Stomach (tissue), 9 donors: Measurements from ENCODE around the gene CD247. TPM values are rescaled to one million over a fixed set of nuclear protein-coding genes. Genes with fewer than 3 reads are reported as not detected.

ENCODE experiments used
- DNase-seq, 2 donors: peaks; one replicate each; pipeline versions ENCODE4 v3.0.0 to v3.0.0-alpha.2; 2013 to 2019
- H3K27ac ChIP-seq, 5 donors: fragments of 200-600 bp in 4 of 5; sonication (generic) in 4 of 5; one replicate each; pipeline ENCODE4 v1.5.1; 2013 to 2019; ENCODE audit warnings: mild to moderate bottlenecking in 1 of 5, moderate library complexity in 1 of 5
- H3K27me3 ChIP-seq, 3 donors: fragments of 200-600 bp; sonication (generic); one replicate each; pipeline ENCODE4 v1.5.1; 2017 to 2019; ENCODE audit warnings: mixed run types in 1 of 3
- H3K36me3 ChIP-seq, 4 donors: fragments of 200-600 bp; sonication (generic); 1 replicate in 3 of 4; 2 replicates in 1 of 4; pipeline ENCODE4 v1.5.1; 2016 to 2019
- H3K4me1 ChIP-seq, 4 donors: fragments of 200-600 bp; sonication (generic); one replicate each; pipeline ENCODE4 v1.5.1; 2016 to 2019
- H3K4me3 ChIP-seq, 4 donors: fragments of 200-600 bp; sonication (generic) in 3 of 4; one replicate each; pipeline ENCODE4 v1.5.1; 2016 to 2019; ENCODE audit warnings: mild to moderate bottlenecking in 1 of 4
- H3K9me3 ChIP-seq, 4 donors: fragments of 200-600 bp; sonication (generic); one replicate each; pipeline ENCODE4 v1.5.1; 2016 to 2019
- CTCF ChIP-seq, 7 experiments: fragments of 450-650 bp in 4 of 7; fragments of 200-600 bp in 3 of 7; sonication (generic) in 3 of 7; IDR thresholded peaks; one replicate each; pipeline ENCODE4 v1.5.1; 2016 to 2019; ENCODE audit warnings: antibody characterized with exemption in 7 of 7, control low read depth in 2 of 7, mild to moderate bottlenecking in 1 of 7
- EP300 ChIP-seq: sonication (generic); formaldehyde crosslinking; IDR thresholded peaks from one replicate; pipeline ENCODE4 v1.6.1; 2017; ENCODE audit warnings: antibody characterized with exemption
- POLR2A ChIP-seq, 4 donors: fragments of 450-650 bp; IDR thresholded peaks; one replicate each; pipeline ENCODE4 v1.6.1; 2016; ENCODE audit warnings: antibody characterized with exemption in 4 of 4, control low read depth in 2 of 4, mild to moderate bottlenecking in 1 of 4, moderate library complexity in 1 of 4
- POLR2AphosphoS5 ChIP-seq, 3 donors: sonication (generic); formaldehyde crosslinking; IDR thresholded peaks; one replicate each; pipeline ENCODE4 v1.6.1; 2016; ENCODE audit warnings: antibody characterized with exemption in 3 of 3
- WGBS, 5 donors: extraction: QIAGEN DNeasy Blood & Tissue Kit in 3 of 5; methylation state at CpG; one replicate each; pipeline versions ENCODE4 v1.1.5 to v1.1.7; 2013 to 2018; 5-methylcytosine and 5-hydroxymethylcytosine counted together
- intact Hi-C: fragments of 100-400 bp; cut with DNase I; formaldehyde crosslinking; loops from one replicate; pipeline ENCODE4 v1.15.1; 2023; ENCODE audit warnings: low total_unique reads
- polyA plus RNA-seq, 3 donors: library from polyadenylated mRNA; stranded (reverse); fragments of 200-250 nt; gene quantifications; one replicate each; pipeline ENCODE4 v1.2.3, GENCODE V29; 2013
- total RNA-seq, 5 donors: library from RNA; depleted of rRNA; stranded (reverse); fragments of >200 nt; gene quantifications; one replicate each; pipeline versions ENCODE4 v1.1.0 to v1.2.3, GENCODE V29; 2014 to 2016
- donor health status: healthy with polysubstance abuse.
- donor health status: Bipolar disorder and iron deficiency.
- donor health status: healthy.

CD247 gene
- total and polyA plus RNA-seq, 8 donors: 0.68 to 6.7 (median 3.1) TPM; not detected in 3

- H3K27me3 ChIP-seq: no peaks in the 10 kb centered on the region
- intact Hi-C loops: no loop called here
- H3K9me3 ChIP-seq: no peaks in the 10 kb centered on the region
- H3K4me1 ChIP-seq: peaks cover 0 to 12% (median 0%) of the 10 kb centered on the region in 4 donors
- no peak overlapping the region for H3K27ac ChIP-seq
- no peak for TF ChIP-seq POLR2AphosphoS5 (IDR thresholded peaks at IDR 0.05)
- TF ChIP-seq POLR2A (IDR thresholded peaks at IDR 0.05): no peak
- no peak for TF ChIP-seq CTCF (IDR thresholded peaks at IDR 0.05)
- TF ChIP-seq EP300: no peak
- no peak overlapping the region for H3K4me3 ChIP-seq
- WGBS, 5 donors: 70 to 84% (median 74%) methylated on average over 5 of the region's 5 CpGs
- H3K36me3 ChIP-seq: no peaks in the 10 kb centered on the region
- DNase-seq: no peak
Observed at GRCh38 chr1:167564612-167565270, 46.4 kb upstream of the CD247 start.

GRCh38 chr1:167563579-167564246 is 45.4 kb upstream of the CD247 start:
- Histone ChIP-seq H3K4me1 (peaks cover 0 to 12% (median 0%) of the 10 kb centered on the region in 4 donors), H3K27me3 (no peaks in the 10 kb centered on the region), H3K36me3 (no peaks in the 10 kb centered on the region), H3K9me3 (no peaks in the 10 kb centered on the region), H3K27ac (peak overlapping the region in 1 of 5 donors; percentile 27), H3K4me3 (no peak overlapping the region)
- peak; percentile 37 to 42 for DNase-seq
- WGBS, 5 donors: 60 to 75% (median 66%) methylated on average over 7 of the region's 7 CpGs
- intact Hi-C loops: no loop called here
- TF ChIP-seq POLR2A (IDR thresholded peaks at IDR 0.05): no peak
- TF ChIP-seq EP300: no peak
- no peak for TF ChIP-seq POLR2AphosphoS5 (IDR thresholded peaks at IDR 0.05)
- TF ChIP-seq CTCF (IDR thresholded peaks at IDR 0.05): no peak

- Histone ChIP-seq H3K4me1 (peaks cover 0 to 12% (median 0%) of the 10 kb centered on the region in 4 donors), H3K27me3 (no peaks in the 10 kb centered on the region), H3K4me3 (no peak overlapping the region), H3K27ac (no peak overlapping the region), H3K9me3 (no peaks in the 10 kb centered on the region), H3K36me3 (no peaks in the 10 kb centered on the region)
- WGBS, 5 donors: 48 to 95% (median 87%) methylated on average over 1 of the region's 1 CpG
- no peak for DNase-seq
- intact Hi-C loops: no loop called here
- no peak for TF ChIP-seq CTCF (IDR thresholded peaks at IDR 0.05)
Observed at GRCh38 chr1:167562702-167563101, 44.4 kb upstream of the CD247 start.

GRCh38 chr1:167561753-167562152 is 43.4 kb upstream of the CD247 start:
- Histone ChIP-seq H3K4me1 (peaks cover 0 to 12% (median 0%) of the 10 kb centered on the region in 4 donors), H3K27ac (no peak overlapping the region), H3K4me3 (no peak overlapping the region), H3K27me3 (no peaks in the 10 kb centered on the region), H3K36me3 (no peaks in the 10 kb centered on the region), H3K9me3 (no peaks in the 10 kb centered on the region)
- 83 to 95% (median 93%) methylated on average over 6 of the region's 6 CpGs for WGBS, 5 donors
- no peak for DNase-seq
- TF ChIP-seq POLR2AphosphoS5 (IDR thresholded peaks at IDR 0.05) (no peak), CTCF (IDR thresholded peaks at IDR 0.05) (no peak), POLR2A (IDR thresholded peaks at IDR 0.05) (no peak), EP300 (no peak)
- intact Hi-C loops: no loop called here
